HG02938 (cell line): ENCODE results near the gene OR5W2.
"Not testable (repeated sequence)": the region's sequence is repeated elsewhere in the genome, so short reads cannot be mapped to it uniquely, and the experiment has no call there.

Experiments used
- ATAC-seq: cut with Tn5 transposase; IDR thresholded peaks from one replicate; pipeline ENCODE4 v1.9.1; 2021; ENCODE audit warnings: mild to moderate bottlenecking, moderate library complexity; ENCODE audit not compliant: unreplicated experiment

Gene OR5W2

GRCh38 chr11:55914482-55914881 is at the start of gene OR5W2:
Gene OR5W2, minus strand, starts transcription at chr11:55914582. Its CDS starts 0 bp downstream, at chr11:55914582.
- no peak for ATAC-seq

DNA sequence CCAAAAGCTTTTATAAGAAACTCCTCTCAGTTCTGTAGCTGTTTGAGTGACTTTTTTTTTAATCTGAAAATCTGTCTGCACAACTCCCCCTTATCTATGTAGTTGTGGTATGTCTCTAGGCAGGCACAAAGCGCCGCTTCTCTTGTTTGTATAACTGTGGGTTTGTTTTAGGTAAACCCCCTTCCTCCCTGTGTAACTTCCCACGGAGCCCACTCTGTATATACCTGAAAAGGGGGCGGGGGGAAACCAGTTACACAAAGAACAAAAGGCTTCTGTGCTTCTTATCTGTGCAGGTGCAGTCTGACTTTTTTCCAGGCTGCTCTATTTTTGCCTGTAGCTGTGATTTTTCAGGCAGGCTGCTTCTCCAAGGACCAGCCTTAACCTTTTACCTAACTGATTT is 42.1 kb upstream of the OR5W2 start:
- ATAC-seq: no peak

- ATAC-seq: no peak
Observed at GRCh38 chr11:55949330-55949729, 34.9 kb upstream of the OR5W2 start.

DNA sequence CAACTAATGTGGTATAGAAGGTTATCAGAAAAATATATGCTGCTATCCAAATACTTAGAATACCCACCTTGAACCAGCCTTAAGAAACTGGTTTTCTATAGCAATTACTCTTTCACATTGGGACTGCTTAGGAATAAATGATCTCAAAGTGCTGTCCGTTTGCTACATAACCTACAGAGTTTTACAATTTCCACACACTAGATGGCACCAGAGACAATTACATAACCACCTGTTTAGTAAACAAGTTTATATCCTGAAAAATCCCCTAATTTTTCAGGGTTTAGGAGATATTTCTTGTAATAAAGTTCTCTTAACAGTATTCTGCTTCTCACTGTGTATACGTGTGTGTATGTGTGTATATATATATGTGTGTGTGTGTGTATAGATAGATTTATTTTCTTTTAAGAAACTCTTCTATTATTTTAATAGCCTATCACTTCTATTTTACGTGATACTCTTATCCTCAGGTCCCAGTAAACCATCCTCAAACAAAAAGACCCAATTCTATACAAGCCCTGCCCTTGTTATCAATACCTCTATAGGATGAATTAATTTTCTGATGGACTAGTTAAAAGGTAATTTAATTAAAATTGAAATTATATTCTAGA is 28.5 kb upstream of the OR5W2 start:
- no peak for ATAC-seq

GRCh38 chr11:55936300-55936699 is 21.9 kb upstream of the OR5W2 start, which contains the start of gene OR5I1:
Gene OR5I1, minus strand, starts transcription at chr11:55936400. Its CDS starts 0 bp downstream, at chr11:55936400.
- ATAC-seq: no peak

GRCh38 chr11:55920537-55920936 is 6.2 kb upstream of the OR5W2 start:
- no peak for ATAC-seq

DNA sequence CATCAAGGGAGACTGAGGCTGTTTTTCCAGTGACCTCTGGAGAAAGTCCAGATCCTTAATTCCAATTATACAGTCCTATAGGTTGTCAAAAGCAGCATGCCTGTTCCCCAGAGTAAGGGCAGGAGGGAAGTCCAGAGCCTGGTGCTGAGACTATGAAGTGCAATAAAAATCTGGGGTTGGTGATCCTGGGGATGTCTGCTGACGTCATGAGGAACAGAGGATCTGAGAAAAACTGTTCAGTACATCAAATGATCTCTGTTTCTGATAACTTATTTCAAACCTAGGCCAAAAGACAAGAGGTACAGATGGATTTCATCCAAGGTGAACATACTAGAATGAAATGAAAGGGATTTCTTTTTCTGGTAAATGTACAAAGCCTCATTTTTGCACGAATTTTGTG is 12.1 kb downstream of the OR5W2 start:
- ATAC-seq: no peak

- ATAC-seq: no peak
Observed at GRCh38 chr11:55895216-55895615, 19.2 kb downstream of the OR5W2 start.

GRCh38 chr11:55885481-55885880 is 28.9 kb downstream of the OR5W2 start:
- ATAC-seq: not testable (repeated sequence)

- ATAC-seq: not testable (repeated sequence)
Observed at GRCh38 chr11:55884995-55885394, 29.4 kb downstream of the OR5W2 start.

DNA sequence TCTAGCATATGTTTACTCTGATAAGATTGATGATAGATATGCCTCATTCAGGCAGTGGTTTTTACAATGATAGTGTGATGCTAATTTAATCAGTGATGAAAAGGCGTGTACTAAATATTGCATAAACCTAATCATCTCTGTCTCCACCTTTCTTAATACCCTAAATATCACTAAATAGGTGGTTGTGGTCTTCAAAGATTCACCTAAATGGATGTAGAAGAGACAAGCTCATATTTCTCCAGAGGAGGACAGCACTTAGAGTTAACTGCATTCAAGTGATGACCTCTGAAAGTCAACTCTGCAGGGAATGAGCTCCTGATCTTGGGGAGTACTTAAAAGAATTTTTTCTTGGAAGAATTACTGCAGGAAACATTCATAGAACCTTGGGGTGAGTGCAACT is 31.4 kb downstream of the OR5W2 start, which contains the start of gene TRIM51:
Gene TRIM51, plus strand, starts transcription at position 301 of the 400 bp plus-strand sequence. CDS start 2,132 bp downstream, outside the sequence.
- not testable (repeated sequence) for ATAC-seq

DNA sequence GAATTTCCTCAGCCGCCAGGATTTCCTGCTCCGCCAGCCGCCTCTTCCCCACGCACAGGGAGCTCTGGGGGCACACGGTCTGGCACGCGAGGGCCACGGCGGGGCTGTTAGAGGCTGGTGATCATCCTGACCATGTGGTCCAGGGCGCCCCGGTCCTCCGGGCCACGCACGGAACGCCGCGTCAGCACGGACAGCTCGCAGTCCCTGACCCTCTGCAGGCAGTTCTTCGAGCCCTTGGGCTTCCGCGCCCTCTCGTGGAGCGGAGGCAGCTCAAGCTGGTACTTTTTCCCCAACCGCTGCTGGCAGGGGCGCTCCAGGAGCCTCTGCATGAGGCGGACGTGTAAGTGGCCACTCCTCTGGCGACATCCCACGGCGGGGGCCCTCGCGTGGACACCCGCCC is 41.2 kb downstream of the OR5W2 start:
- ATAC-seq: not testable (repeated sequence)

DNA sequence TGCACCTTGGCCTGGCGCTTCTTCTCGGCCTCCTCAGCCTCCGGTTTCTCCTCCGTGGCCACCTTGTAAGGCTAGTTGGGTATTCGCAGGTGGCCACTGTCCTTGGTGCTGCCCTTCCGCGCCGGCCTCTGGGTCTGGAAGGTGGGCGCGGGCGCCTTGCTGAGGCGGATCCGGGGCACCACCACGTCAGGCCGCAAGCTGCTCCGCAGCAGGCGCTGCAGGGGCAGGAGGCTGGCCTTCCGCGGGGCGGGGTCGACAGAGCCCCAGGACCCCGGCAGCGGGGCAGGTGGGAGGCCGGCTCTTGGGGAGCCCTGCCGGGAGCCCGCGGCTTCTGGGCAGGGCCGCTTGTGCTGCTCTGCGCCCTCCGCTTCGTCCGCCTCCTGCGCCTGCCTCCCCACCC is 41.7 kb downstream of the OR5W2 start:
- ATAC-seq: not testable (repeated sequence)

DNA sequence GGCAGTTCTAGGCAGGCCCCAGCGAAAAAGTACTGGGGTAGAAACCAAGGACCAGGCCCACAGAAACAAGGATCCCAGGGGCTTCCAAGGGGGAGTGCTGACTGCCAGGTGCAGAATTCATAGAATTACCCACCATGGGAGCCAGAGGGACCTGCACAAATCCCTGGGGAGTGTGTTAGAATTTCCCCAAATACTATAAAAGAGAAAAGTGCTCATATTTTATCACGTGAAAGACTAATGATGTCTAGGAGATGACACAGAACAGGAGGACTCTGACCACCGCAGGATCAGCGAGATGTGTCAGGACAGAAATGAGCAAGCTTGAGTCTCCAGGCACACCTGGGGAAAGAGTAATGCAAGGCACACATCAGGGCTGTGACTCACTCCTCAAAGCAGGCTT is 47.0 kb downstream of the OR5W2 start:
- ATAC-seq: not testable (repeated sequence)
